H1 (cell line): ENCODE measurements around the gene TRPM1. TPM values are rescaled to one million over a fixed set of nuclear protein-coding genes. Genes with fewer than 3 reads are reported as not detected.

Source experiments
- CTCF ChIA-PET: fragments of 300-600 bp; sonication (Branson Sonifier 250); formaldehyde crosslinking; loops from one replicate; lab custom pipeline; 2021; ENCODE audit not compliant: partially characterized antibody; lab: Charles Lee
- POLR2A ChIA-PET: fragments of 300-600 bp; sonication (Branson Sonifier 250); formaldehyde crosslinking; loops from one replicate; lab custom pipeline; 2021; ENCODE audit warnings: inconsistent platforms; ENCODE audit not compliant: partially characterized antibody; lab: Charles Lee
- DNase-seq, 2 experiments: peaks; one replicate each; pipeline versions ENCODE4 v3.0.0 to v3.0.0-alpha.2; 2010 to 2022; ENCODE audit warnings: low spot score in 2 of 2, low read depth in 1 of 2, mixed read lengths in 1 of 2
- FAIRE-seq: peaks from 2 replicates; lab custom pipeline; 2011; peaks lifted over from hg19 to GRCh38; lab: Jason Lieb, UNC
- H2AFZ ChIP-seq: 2 replicates; pipeline ENCODE4 v1.8.1; 2012; ENCODE audit warnings: low read length, inconsistent platforms
- H2AK5ac ChIP-seq: 2 replicates; pipeline ENCODE4 v1.6.1; 2013; ENCODE audit warnings: low read depth, low read length
- H2BK120ac ChIP-seq: replicated peaks from 2 replicates; pipeline ENCODE3; 2013; ENCODE audit warnings: low read depth, low read length, inconsistent platforms
- H2BK12ac ChIP-seq: 2 replicates; pipeline ENCODE4 v1.6.1; 2013; ENCODE audit warnings: low read depth, low read length
- H2BK15ac ChIP-seq: 2 replicates; pipeline ENCODE4 v1.6.1; 2013; ENCODE audit warnings: low read length
- H2BK20ac ChIP-seq: 2 replicates; pipeline ENCODE4 v1.6.1; 2013; ENCODE audit warnings: low read length
- H2BK5ac ChIP-seq: 2 replicates; pipeline ENCODE4 v1.6.1; 2013; ENCODE audit warnings: low read depth, low read length
- H3K14ac ChIP-seq: 2 replicates; pipeline ENCODE4 v1.6.1; 2013; ENCODE audit warnings: inconsistent platforms; ENCODE audit not compliant: insufficient read length
- H3K18ac ChIP-seq: 2 replicates; pipeline ENCODE4 v1.6.1; 2013; ENCODE audit warnings: low read length; ENCODE audit errors: extremely low read depth
- H3K23ac ChIP-seq: 2 replicates; pipeline ENCODE4 v1.6.1; 2013; ENCODE audit warnings: inconsistent platforms; ENCODE audit not compliant: insufficient read length
- H3K23me2 ChIP-seq: 2 replicates; pipeline ENCODE4 v1.6.1; 2013; ENCODE audit warnings: low read depth, low read length
- H3K27ac ChIP-seq: 2 replicates; pipeline ENCODE4 v1.6.1; 2011; ENCODE audit warnings: low read depth, low read length, inconsistent platforms
- H3K27me3 ChIP-seq, 4 experiments: replicated peaks in 1 of 4; 1 replicate in 1 of 4; 2 replicates in 3 of 4; pipeline versions ENCODE4 v1.6.1 to v1.8.1; 2011 to 2013; ENCODE audit warnings: low read length in 3 of 4, mild to moderate bottlenecking in 3 of 4, inconsistent platforms in 2 of 4, mixed read lengths in 2 of 4, moderate library complexity in 1 of 4; ENCODE audit not compliant: control insufficient read depth in 3 of 4, insufficient read depth in 3 of 4; ENCODE audit errors: extremely low read depth in 1 of 4
- H3K36me3 ChIP-seq, 4 experiments: 2 replicates each; pipeline versions ENCODE4 v1.6.1 to v1.8.1; 2011 to 2013; ENCODE audit warnings: mild to moderate bottlenecking in 4 of 4, low read length in 3 of 4, moderate library complexity in 2 of 4, control low read depth in 1 of 4, inconsistent platforms in 1 of 4; ENCODE audit not compliant: insufficient read depth in 4 of 4, control insufficient read depth in 2 of 4
- H3K4ac ChIP-seq: replicated peaks from 2 replicates; pipeline ENCODE3; 2013; ENCODE audit warnings: low read length, low read depth, mixed read lengths, inconsistent platforms; ENCODE audit not compliant: insufficient read length
- H3K4me1 ChIP-seq, 4 experiments: replicated peaks in 1 of 4; 1 replicate in 1 of 4; 2 replicates in 3 of 4; pipeline versions ENCODE4 v1.6.1 to v1.8.1; 2011 to 2013; ENCODE audit warnings: low read length in 3 of 4, inconsistent platforms in 2 of 4, mixed read lengths in 1 of 4; ENCODE audit not compliant: insufficient read depth in 4 of 4, control insufficient read depth in 3 of 4
- H3K4me2 ChIP-seq, 2 experiments: 2 replicates each; pipeline versions ENCODE4 v1.6.1 to v1.8.1; 2011 to 2013; ENCODE audit warnings: low read depth in 2 of 2, low read length in 2 of 2, control low read depth in 1 of 2, inconsistent platforms in 1 of 2, mild to moderate bottlenecking in 1 of 2; ENCODE audit not compliant: insufficient read depth in 1 of 2
- H3K4me3 ChIP-seq, 4 experiments: fragments of 200-600, 300-600 bp in 1 of 4; sonication (generic), shearing (Covaris generic), sonication (Bioruptor Twin) in 1 of 4; 2 replicates each; pipeline versions ENCODE4 v1.5.1 to v1.8.1; 2011 to 2016; ENCODE audit warnings: low read length in 4 of 4, low read depth in 3 of 4, control low read depth in 2 of 4, inconsistent platforms in 2 of 4, mild to moderate bottlenecking in 2 of 4, mixed read lengths in 1 of 4, moderate library complexity in 1 of 4; ENCODE audit not compliant: insufficient read depth in 2 of 4; ENCODE audit errors: extremely low read depth in 1 of 4
- H3K56ac ChIP-seq: replicated peaks from 2 replicates; pipeline ENCODE3; 2013; ENCODE audit warnings: low read depth, mild to moderate bottlenecking, mixed read lengths, low read length, inconsistent platforms; ENCODE audit not compliant: insufficient read length
- H3K79me1 ChIP-seq: 2 replicates; pipeline ENCODE4 v1.6.1; 2013; ENCODE audit warnings: low read depth, low read length, control low read depth
- H3K79me2 ChIP-seq, 2 experiments: 2 replicates each; pipeline versions ENCODE4 v1.6.1 to v1.8.1; 2012 to 2013; ENCODE audit warnings: low read length in 2 of 2, mild to moderate bottlenecking in 2 of 2, inconsistent platforms in 1 of 2; ENCODE audit not compliant: insufficient read depth in 2 of 2, control insufficient read depth in 1 of 2
- H3K9ac ChIP-seq, 4 experiments: replicated peaks in 1 of 4; 1 replicate in 1 of 4; 2 replicates in 3 of 4; pipeline versions ENCODE4 v1.6.1 to v1.8.1; 2011 to 2013; ENCODE audit warnings: low read depth in 3 of 4, low read length in 3 of 4, control low read depth in 2 of 4, mild to moderate bottlenecking in 2 of 4, moderate library complexity in 2 of 4, inconsistent platforms in 1 of 4; ENCODE audit errors: extremely low read depth in 1 of 4
- H3K9me3 ChIP-seq, 2 experiments: 2 replicates each; pipeline versions ENCODE4 v1.6.1 to v1.8.1; 2012 to 2013; ENCODE audit warnings: mild to moderate bottlenecking in 2 of 2, moderate library complexity in 2 of 2, control low read depth in 1 of 2, inconsistent platforms in 1 of 2, low read depth in 1 of 2, low read length in 1 of 2, mixed read lengths in 1 of 2; ENCODE audit not compliant: insufficient read depth in 2 of 2
- H4K20me1 ChIP-seq, 2 experiments: replicated peaks in 1 of 2; 2 replicates each; pipeline versions ENCODE3 to v1.8.1; 2011 to 2013; ENCODE audit warnings: inconsistent platforms in 2 of 2, low read length in 2 of 2, mild to moderate bottlenecking in 1 of 2; ENCODE audit not compliant: insufficient read depth in 2 of 2, control insufficient read depth in 1 of 2
- H4K5ac ChIP-seq: 2 replicates; pipeline ENCODE4 v1.6.1; 2013; ENCODE audit warnings: low read length, low read depth, mixed read lengths, inconsistent platforms; ENCODE audit not compliant: insufficient read length
- H4K8ac ChIP-seq: 2 replicates; pipeline ENCODE4 v1.8.0; 2013; ENCODE audit warnings: mild to moderate bottlenecking, moderate library complexity, low read length, inconsistent platforms; ENCODE audit not compliant: insufficient read depth; ENCODE audit errors: extremely low read depth
- H4K91ac ChIP-seq: replicated peaks from 2 replicates; pipeline ENCODE3; 2013; ENCODE audit warnings: low read length, mixed read lengths, inconsistent platforms; ENCODE audit not compliant: insufficient read length
- BRCA1 ChIP-seq: IDR thresholded peaks from 2 replicates; pipeline ENCODE4 v1.6.1; 2012; ENCODE audit warnings: low read depth, low read length, improper control_type of control experiment
- CHD2 ChIP-seq: IDR thresholded peaks from 2 replicates; pipeline ENCODE4 v1.6.1; 2012; ENCODE audit warnings: low read length, improper control_type of control experiment
- CTBP2 ChIP-seq: IDR thresholded peaks from 2 replicates; pipeline ENCODE4 v1.7.0; 2011; ENCODE audit warnings: borderline replicate concordance, mild to moderate bottlenecking, moderate library complexity, mixed read lengths, low read length; ENCODE audit not compliant: insufficient read depth, insufficient read length
- EGR1 ChIP-seq: IDR thresholded peaks from 2 replicates; pipeline ENCODE4 v1.6.1; 2011; ENCODE audit warnings: low read depth, low read length, borderline replicate concordance
- JUND ChIP-seq: IDR thresholded peaks from 2 replicates; pipeline ENCODE4 v1.6.1; 2011; ENCODE audit warnings: mild to moderate bottlenecking, improper control_type of control experiment, low read length
- KDM4A ChIP-seq: IDR thresholded peaks from one replicate; pipeline ENCODE4 v1.7.1; 2012; ENCODE audit warnings: low read depth, mild to moderate bottlenecking, moderate library complexity, low read length, inconsistent platforms; ENCODE audit not compliant: severe bottlenecking
- NRF1 ChIP-seq: IDR thresholded peaks from 2 replicates; pipeline ENCODE4 v1.6.1; 2011; ENCODE audit warnings: mild to moderate bottlenecking, low read depth, low read length, improper control_type of control experiment
- POU5F1 ChIP-seq: IDR thresholded peaks from 2 replicates; pipeline ENCODE4 v1.6.1; 2011; ENCODE audit warnings: low read depth, mild to moderate bottlenecking, low read length, moderate library complexity
- RXRA ChIP-seq: IDR thresholded peaks from 2 replicates; pipeline ENCODE4 v1.6.1; 2011; ENCODE audit warnings: low read depth, mild to moderate bottlenecking, low read length, moderate library complexity; ENCODE audit not compliant: insufficient read depth
- SIRT6 ChIP-seq: IDR thresholded peaks from one replicate; pipeline ENCODE4 v1.7.1; 2012; ENCODE audit warnings: low read length, inconsistent platforms
- SUZ12 ChIP-seq: fragments of 200-600 bp; sonication (generic); IDR thresholded peaks from 2 replicates; pipeline ENCODE4 v1.6.1; 2012; ENCODE audit warnings: mild to moderate bottlenecking, inconsistent platforms, low read length, moderate library complexity, mixed read lengths
- WGBS, 2 experiments: shearing (Covaris generic) in 1 of 2; methylation state at CpG; one replicate each; pipeline versions ENCODE4 v1.1.6 to v1.1.7; 2013 to 2015; ENCODE audit warnings: low lambda C conversion rate in 2 of 2, mixed read lengths in 2 of 2, inconsistent platforms in 1 of 2, low coverage in 1 of 2, missing lambda C conversion rate in 1 of 2; ENCODE audit not compliant: insufficient replicate concordance in 2 of 2, insufficient coverage in 1 of 2, insufficient read length in 1 of 2; ENCODE audit errors: extremely low coverage in 1 of 2, missing lambda C conversion rate in 1 of 2; 5-methylcytosine and 5-hydroxymethylcytosine counted together
- polyA plus RNA-seq, 7 experiments: library from polyadenylated mRNA; depleted of rRNA in 3 of 7; stranded (reverse) in 5 of 7; unstranded in 2 of 7; fragments of >200 nt in 5 of 7; fragments of 200-250 nt in 2 of 7; gene quantifications; 1 replicate in 5 of 7; 2 replicates in 1 of 7; 4 replicates in 1 of 7; pipeline versions ENCODE4 v1.2.1 to v1.2.3, GENCODE V29; 2011 to 2013; ENCODE audit warnings: missing spikeins in 2 of 7, mixed read lengths in 2 of 7
- total RNA-seq: library from RNA; stranded (reverse); fragmentation: NEBNext Ultra II Directional; extraction: Animal tissue kit (Norgen Biotek cat#: 25700); gene quantifications from 2 replicates; pipeline ENCODE4 v1.2.1, GENCODE V29; 2021
- TF ChIP-seq, protein P1 (sequence below), 3 experiments: IDR thresholded peaks; 1 replicate in 2 of 3; 2 replicates in 1 of 3; pipeline versions ENCODE4 v1.5.1 to v1.6.1; 2011; ENCODE audit warnings: low read length in 3 of 3, mild to moderate bottlenecking in 3 of 3, inconsistent platforms in 2 of 3, low read depth in 1 of 3, moderate library complexity in 1 of 3; ENCODE audit not compliant: insufficient read depth in 1 of 3; ENCODE audit errors: control extremely low read depth in 1 of 3

The TRPM1 gene
- total and polyA plus RNA-seq, 2 of the 8 experiments (the other 6 are each of a cell fraction or from before 2014, with no cell fraction given), result 0.05 TPM; not detected in 1

GRCh38 chr15:31133890-31134289, 32.4 kb upstream of the TRPM1 start:
- H3K36me3 ChIP-seq, result no peaks in the 10 kb centered on the region
- H3K4ac ChIP-seq, result no peak overlapping the region
- no peaks in the 10 kb centered on the region for H3K23me2 ChIP-seq
- ChIA-PET POLR2A (no interaction called here), CTCF (interaction anchor here (0.6 to 1.3 kb wide), 3 partner anchors 20 to 301 kb away, joined by 3 to 4 read pairs (median 3); no protein-coding TSS in a partner anchor)
- no peak overlapping the region for H2AK5ac ChIP-seq
- no peak overlapping the region for H3K4me2 ChIP-seq
- H2BK5ac ChIP-seq, result no peak overlapping the region
- H3K9ac ChIP-seq, result no peak overlapping the region
- FAIRE-seq (no peak), DNase-seq (no peak)
- no peak overlapping the region for H2BK20ac ChIP-seq
- H3K27ac ChIP-seq, result no peak overlapping the region
- H2BK120ac ChIP-seq, result no peak overlapping the region
- WGBS, 2 experiments, result 89% methylated on average over 5 of the region's 5 CpGs; no CpG with 5 or more reads in 1 of the 2 experiments
- peaks cover 2 to 9% (median 6%) of the 10 kb centered on the region in 4 experiments for H3K4me1 ChIP-seq
- H2AFZ ChIP-seq, result no peak overlapping the region
- H4K20me1 ChIP-seq, result no peaks in the 10 kb centered on the region
- H4K5ac ChIP-seq, result no peak overlapping the region
- no peak overlapping the region for H3K18ac ChIP-seq
- peaks cover 7 to 10% of the 10 kb centered on the region in 2 experiments for H3K9me3 ChIP-seq
- H2BK15ac ChIP-seq, result no peak overlapping the region
- H3K27me3 ChIP-seq, result no peaks in the 10 kb centered on the region
- H3K4me3 ChIP-seq, result no peak overlapping the region
- H4K8ac ChIP-seq, result no peak overlapping the region
- no peak overlapping the region for H4K91ac ChIP-seq
- H3K56ac ChIP-seq, result no peak overlapping the region
- no peak overlapping the region for H3K23ac ChIP-seq
- H2BK12ac ChIP-seq, result no peak overlapping the region
- no peaks in the 10 kb centered on the region for H3K79me2 ChIP-seq
- no peaks in the 10 kb centered on the region for H3K79me1 ChIP-seq
- no peak overlapping the region for H3K14ac ChIP-seq
- TF ChIP-seq SUZ12 (no peak), KDM4A (no peak), NRF1 (no peak), CHD2 (no peak), POU5F1 (no peak), RXRA (no peak), SIRT6 (no peak), JUND (no peak), BRCA1 (no peak), EGR1 (no peak), CTBP2 (no peak)
- TF ChIP-seq, protein P1, sequence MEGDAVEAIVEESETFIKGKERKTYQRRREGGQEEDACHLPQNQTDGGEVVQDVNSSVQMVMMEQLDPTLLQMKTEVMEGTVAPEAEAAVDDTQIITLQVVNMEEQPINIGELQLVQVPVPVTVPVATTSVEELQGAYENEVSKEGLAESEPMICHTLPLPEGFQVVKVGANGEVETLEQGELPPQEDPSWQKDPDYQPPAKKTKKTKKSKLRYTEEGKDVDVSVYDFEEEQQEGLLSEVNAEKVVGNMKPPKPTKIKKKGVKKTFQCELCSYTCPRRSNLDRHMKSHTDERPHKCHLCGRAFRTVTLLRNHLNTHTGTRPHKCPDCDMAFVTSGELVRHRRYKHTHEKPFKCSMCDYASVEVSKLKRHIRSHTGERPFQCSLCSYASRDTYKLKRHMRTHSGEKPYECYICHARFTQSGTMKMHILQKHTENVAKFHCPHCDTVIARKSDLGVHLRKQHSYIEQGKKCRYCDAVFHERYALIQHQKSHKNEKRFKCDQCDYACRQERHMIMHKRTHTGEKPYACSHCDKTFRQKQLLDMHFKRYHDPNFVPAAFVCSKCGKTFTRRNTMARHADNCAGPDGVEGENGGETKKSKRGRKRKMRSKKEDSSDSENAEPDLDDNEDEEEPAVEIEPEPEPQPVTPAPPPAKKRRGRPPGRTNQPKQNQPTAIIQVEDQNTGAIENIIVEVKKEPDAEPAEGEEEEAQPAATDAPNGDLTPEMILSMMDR (IDR thresholded peaks at IDR 0.05; ENCODE audit: control extremely low read depth in 1 of 3, insufficient read depth in 1 of 3, low read depth in 1 of 3, low read length in 3 of 3), result no peak
